H1 (cell line): ENCODE measurements around the gene PTPRT. TPM values are rescaled to one million over a fixed set of nuclear protein-coding genes. Genes with fewer than 3 reads are reported as not detected.
A peak's percentile ranks its signal among the peaks of the same experiment; 100 is the strongest.

Source experiments
- CTCF ChIA-PET: fragments of 300-600 bp; sonication (Branson Sonifier 250); formaldehyde crosslinking; loops from one replicate; lab custom pipeline; 2021; ENCODE audit not compliant: partially characterized antibody; lab: Charles Lee
- POLR2A ChIA-PET: fragments of 300-600 bp; sonication (Branson Sonifier 250); formaldehyde crosslinking; loops from one replicate; lab custom pipeline; 2021; ENCODE audit warnings: inconsistent platforms; ENCODE audit not compliant: partially characterized antibody; lab: Charles Lee
- DNase-seq, 2 experiments: peaks; one replicate each; pipeline versions ENCODE4 v3.0.0 to v3.0.0-alpha.2; 2010 to 2022; ENCODE audit warnings: low spot score in 2 of 2, low read depth in 1 of 2, mixed read lengths in 1 of 2
- FAIRE-seq: peaks from 2 replicates; lab custom pipeline; 2011; peaks lifted over from hg19 to GRCh38; lab: Jason Lieb, UNC
- H2AFZ ChIP-seq: 2 replicates; pipeline ENCODE4 v1.8.1; 2012; ENCODE audit warnings: low read length, inconsistent platforms
- H2AK5ac ChIP-seq: 2 replicates; pipeline ENCODE4 v1.6.1; 2013; ENCODE audit warnings: low read depth, low read length
- H2BK120ac ChIP-seq: replicated peaks from 2 replicates; pipeline ENCODE3; 2013; ENCODE audit warnings: low read depth, low read length, inconsistent platforms
- H2BK12ac ChIP-seq: 2 replicates; pipeline ENCODE4 v1.6.1; 2013; ENCODE audit warnings: low read depth, low read length
- H2BK15ac ChIP-seq: 2 replicates; pipeline ENCODE4 v1.6.1; 2013; ENCODE audit warnings: low read length
- H2BK20ac ChIP-seq: 2 replicates; pipeline ENCODE4 v1.6.1; 2013; ENCODE audit warnings: low read length
- H2BK5ac ChIP-seq: 2 replicates; pipeline ENCODE4 v1.6.1; 2013; ENCODE audit warnings: low read depth, low read length
- H3K14ac ChIP-seq: 2 replicates; pipeline ENCODE4 v1.6.1; 2013; ENCODE audit warnings: inconsistent platforms; ENCODE audit not compliant: insufficient read length
- H3K18ac ChIP-seq: 2 replicates; pipeline ENCODE4 v1.6.1; 2013; ENCODE audit warnings: low read length; ENCODE audit errors: extremely low read depth
- H3K23ac ChIP-seq: 2 replicates; pipeline ENCODE4 v1.6.1; 2013; ENCODE audit warnings: inconsistent platforms; ENCODE audit not compliant: insufficient read length
- H3K23me2 ChIP-seq: 2 replicates; pipeline ENCODE4 v1.6.1; 2013; ENCODE audit warnings: low read depth, low read length
- H3K27ac ChIP-seq: 2 replicates; pipeline ENCODE4 v1.6.1; 2011; ENCODE audit warnings: low read depth, low read length, inconsistent platforms
- H3K27me3 ChIP-seq, 4 experiments: replicated peaks in 1 of 4; 1 replicate in 1 of 4; 2 replicates in 3 of 4; pipeline versions ENCODE4 v1.6.1 to v1.8.1; 2011 to 2013; ENCODE audit warnings: low read length in 3 of 4, mild to moderate bottlenecking in 3 of 4, inconsistent platforms in 2 of 4, mixed read lengths in 2 of 4, moderate library complexity in 1 of 4; ENCODE audit not compliant: control insufficient read depth in 3 of 4, insufficient read depth in 3 of 4; ENCODE audit errors: extremely low read depth in 1 of 4
- H3K36me3 ChIP-seq, 4 experiments: 2 replicates each; pipeline versions ENCODE4 v1.6.1 to v1.8.1; 2011 to 2013; ENCODE audit warnings: mild to moderate bottlenecking in 4 of 4, low read length in 3 of 4, moderate library complexity in 2 of 4, control low read depth in 1 of 4, inconsistent platforms in 1 of 4; ENCODE audit not compliant: insufficient read depth in 4 of 4, control insufficient read depth in 2 of 4
- H3K4ac ChIP-seq: replicated peaks from 2 replicates; pipeline ENCODE3; 2013; ENCODE audit warnings: low read length, low read depth, mixed read lengths, inconsistent platforms; ENCODE audit not compliant: insufficient read length
- H3K4me1 ChIP-seq, 4 experiments: replicated peaks in 1 of 4; 1 replicate in 1 of 4; 2 replicates in 3 of 4; pipeline versions ENCODE4 v1.6.1 to v1.8.1; 2011 to 2013; ENCODE audit warnings: low read length in 3 of 4, inconsistent platforms in 2 of 4, mixed read lengths in 1 of 4; ENCODE audit not compliant: insufficient read depth in 4 of 4, control insufficient read depth in 3 of 4
- H3K4me2 ChIP-seq, 2 experiments: 2 replicates each; pipeline versions ENCODE4 v1.6.1 to v1.8.1; 2011 to 2013; ENCODE audit warnings: low read depth in 2 of 2, low read length in 2 of 2, control low read depth in 1 of 2, inconsistent platforms in 1 of 2, mild to moderate bottlenecking in 1 of 2; ENCODE audit not compliant: insufficient read depth in 1 of 2
- H3K4me3 ChIP-seq, 4 experiments: fragments of 200-600, 300-600 bp in 1 of 4; sonication (generic), shearing (Covaris generic), sonication (Bioruptor Twin) in 1 of 4; 2 replicates each; pipeline versions ENCODE4 v1.5.1 to v1.8.1; 2011 to 2016; ENCODE audit warnings: low read length in 4 of 4, low read depth in 3 of 4, control low read depth in 2 of 4, inconsistent platforms in 2 of 4, mild to moderate bottlenecking in 2 of 4, mixed read lengths in 1 of 4, moderate library complexity in 1 of 4; ENCODE audit not compliant: insufficient read depth in 2 of 4; ENCODE audit errors: extremely low read depth in 1 of 4
- H3K56ac ChIP-seq: replicated peaks from 2 replicates; pipeline ENCODE3; 2013; ENCODE audit warnings: low read depth, mild to moderate bottlenecking, mixed read lengths, low read length, inconsistent platforms; ENCODE audit not compliant: insufficient read length
- H3K79me1 ChIP-seq: 2 replicates; pipeline ENCODE4 v1.6.1; 2013; ENCODE audit warnings: low read depth, low read length, control low read depth
- H3K79me2 ChIP-seq, 2 experiments: 2 replicates each; pipeline versions ENCODE4 v1.6.1 to v1.8.1; 2012 to 2013; ENCODE audit warnings: low read length in 2 of 2, mild to moderate bottlenecking in 2 of 2, inconsistent platforms in 1 of 2; ENCODE audit not compliant: insufficient read depth in 2 of 2, control insufficient read depth in 1 of 2
- H3K9ac ChIP-seq, 4 experiments: replicated peaks in 1 of 4; 1 replicate in 1 of 4; 2 replicates in 3 of 4; pipeline versions ENCODE4 v1.6.1 to v1.8.1; 2011 to 2013; ENCODE audit warnings: low read depth in 3 of 4, low read length in 3 of 4, control low read depth in 2 of 4, mild to moderate bottlenecking in 2 of 4, moderate library complexity in 2 of 4, inconsistent platforms in 1 of 4; ENCODE audit errors: extremely low read depth in 1 of 4
- H3K9me3 ChIP-seq, 2 experiments: 2 replicates each; pipeline versions ENCODE4 v1.6.1 to v1.8.1; 2012 to 2013; ENCODE audit warnings: mild to moderate bottlenecking in 2 of 2, moderate library complexity in 2 of 2, control low read depth in 1 of 2, inconsistent platforms in 1 of 2, low read depth in 1 of 2, low read length in 1 of 2, mixed read lengths in 1 of 2; ENCODE audit not compliant: insufficient read depth in 2 of 2
- H4K20me1 ChIP-seq, 2 experiments: replicated peaks in 1 of 2; 2 replicates each; pipeline versions ENCODE3 to v1.8.1; 2011 to 2013; ENCODE audit warnings: inconsistent platforms in 2 of 2, low read length in 2 of 2, mild to moderate bottlenecking in 1 of 2; ENCODE audit not compliant: insufficient read depth in 2 of 2, control insufficient read depth in 1 of 2
- H4K5ac ChIP-seq: 2 replicates; pipeline ENCODE4 v1.6.1; 2013; ENCODE audit warnings: low read length, low read depth, mixed read lengths, inconsistent platforms; ENCODE audit not compliant: insufficient read length
- H4K8ac ChIP-seq: 2 replicates; pipeline ENCODE4 v1.8.0; 2013; ENCODE audit warnings: mild to moderate bottlenecking, moderate library complexity, low read length, inconsistent platforms; ENCODE audit not compliant: insufficient read depth; ENCODE audit errors: extremely low read depth
- H4K91ac ChIP-seq: replicated peaks from 2 replicates; pipeline ENCODE3; 2013; ENCODE audit warnings: low read length, mixed read lengths, inconsistent platforms; ENCODE audit not compliant: insufficient read length
- ASH2L ChIP-seq: fragments of 200-600, 300-600 bp; sonication (generic); IDR thresholded peaks from one replicate; pipeline ENCODE4 v1.7.1; 2017; ENCODE audit warnings: low read length
- BRCA1 ChIP-seq: IDR thresholded peaks from 2 replicates; pipeline ENCODE4 v1.6.1; 2012; ENCODE audit warnings: low read depth, low read length, improper control_type of control experiment
- CTCF ChIP-seq, 3 experiments: IDR thresholded peaks; 1 replicate in 2 of 3; 2 replicates in 1 of 3; pipeline versions ENCODE4 v1.5.1 to v1.6.1; 2011; ENCODE audit warnings: low read length in 3 of 3, mild to moderate bottlenecking in 3 of 3, inconsistent platforms in 2 of 3, low read depth in 1 of 3, moderate library complexity in 1 of 3; ENCODE audit not compliant: insufficient read depth in 1 of 3; ENCODE audit errors: control extremely low read depth in 1 of 3
- GTF2F1 ChIP-seq: IDR thresholded peaks from 2 replicates; pipeline ENCODE4 v1.6.1; 2012; ENCODE audit warnings: low read depth, low read length, improper control_type of control experiment, borderline replicate concordance
- HDAC6 ChIP-seq: IDR thresholded peaks from one replicate; pipeline ENCODE4 v1.7.1; 2012; ENCODE audit warnings: low read depth, mild to moderate bottlenecking, inconsistent platforms, low read length, moderate library complexity
- POU5F1 ChIP-seq: IDR thresholded peaks from 2 replicates; pipeline ENCODE4 v1.6.1; 2011; ENCODE audit warnings: low read depth, mild to moderate bottlenecking, low read length, moderate library complexity
- RAD21 ChIP-seq, 2 experiments: IDR thresholded peaks in 1 of 2; conservative IDR thresholded peaks in 1 of 2; 2 replicates each; pipeline ENCODE4 v1.6.1; 2011; ENCODE audit warnings: low read depth in 2 of 2, low read length in 2 of 2, improper control_type of control experiment in 1 of 2, inconsistent platforms in 1 of 2, mild to moderate bottlenecking in 1 of 2, moderate library complexity in 1 of 2
- RNF2 ChIP-seq: fragments of 200-900, 300-1000 bp; sonication (generic); IDR thresholded peaks from 2 replicates; pipeline ENCODE4 v1.7.1; 2016; ENCODE audit warnings: borderline replicate concordance, low read depth, mild to moderate bottlenecking, antibody characterized with exemption, low read length; ENCODE audit not compliant: poor library complexity, severe bottlenecking; ENCODE audit errors: missing control alignments
- SIN3A ChIP-seq, 2 experiments: IDR thresholded peaks in 1 of 2; conservative IDR thresholded peaks in 1 of 2; 2 replicates each; pipeline ENCODE4 v1.6.1; 2011 to 2012; ENCODE audit warnings: low read length in 2 of 2, improper control_type of control experiment in 1 of 2, low read depth in 1 of 2, mild to moderate bottlenecking in 1 of 2
- SIRT6 ChIP-seq: IDR thresholded peaks from one replicate; pipeline ENCODE4 v1.7.1; 2012; ENCODE audit warnings: low read length, inconsistent platforms
- TEAD4 ChIP-seq: IDR thresholded peaks from 2 replicates; pipeline ENCODE4 v1.6.1; 2012; ENCODE audit warnings: low read depth, low read length, inconsistent platforms, mixed read lengths
- WGBS, 2 experiments: shearing (Covaris generic) in 1 of 2; methylation state at CpG; one replicate each; pipeline versions ENCODE4 v1.1.6 to v1.1.7; 2013 to 2015; ENCODE audit warnings: low lambda C conversion rate in 2 of 2, mixed read lengths in 2 of 2, inconsistent platforms in 1 of 2, low coverage in 1 of 2, missing lambda C conversion rate in 1 of 2; ENCODE audit not compliant: insufficient replicate concordance in 2 of 2, insufficient coverage in 1 of 2, insufficient read length in 1 of 2; ENCODE audit errors: extremely low coverage in 1 of 2, missing lambda C conversion rate in 1 of 2; 5-methylcytosine and 5-hydroxymethylcytosine counted together
- polyA plus RNA-seq, 7 experiments: library from polyadenylated mRNA; depleted of rRNA in 3 of 7; stranded (reverse) in 5 of 7; unstranded in 2 of 7; fragments of >200 nt in 5 of 7; fragments of 200-250 nt in 2 of 7; gene quantifications; 1 replicate in 5 of 7; 2 replicates in 1 of 7; 4 replicates in 1 of 7; pipeline versions ENCODE4 v1.2.1 to v1.2.3, GENCODE V29; 2011 to 2013; ENCODE audit warnings: missing spikeins in 2 of 7, mixed read lengths in 2 of 7
- total RNA-seq: library from RNA; stranded (reverse); fragmentation: NEBNext Ultra II Directional; extraction: Animal tissue kit (Norgen Biotek cat#: 25700); gene quantifications from 2 replicates; pipeline ENCODE4 v1.2.1, GENCODE V29; 2021

The PTPRT gene
- total and polyA plus RNA-seq, 2 of the 8 experiments (the other 6 are each of a cell fraction or from before 2014, with no cell fraction given), result 0.33 to 1.8 TPM

- no peaks in the 10 kb centered on the region for H3K36me3 ChIP-seq
- no peaks in the 10 kb centered on the region; a peak in 1 of 4 replicates for H3K9me3 ChIP-seq
- H3K23ac ChIP-seq, result no peak overlapping the region
- H3K79me1 ChIP-seq, result no peaks in the 10 kb centered on the region
- no peak overlapping the region for H3K27ac ChIP-seq
- H3K4me1 ChIP-seq, result no peaks in the 10 kb centered on the region
- no peak overlapping the region for H2BK12ac ChIP-seq
- H3K14ac ChIP-seq, result no peak overlapping the region
- H2BK20ac ChIP-seq, result no peak overlapping the region
- H4K91ac ChIP-seq, result no peak overlapping the region
- H3K79me2 ChIP-seq, result no peaks in the 10 kb centered on the region
- no peak overlapping the region for H2BK15ac ChIP-seq
- H3K4me2 ChIP-seq, result no peak overlapping the region
- H3K56ac ChIP-seq, result no peak overlapping the region
- no peak overlapping the region for H3K9ac ChIP-seq
- no peaks in the 10 kb centered on the region for H3K23me2 ChIP-seq
- no peak overlapping the region for H2BK120ac ChIP-seq
- no peak overlapping the region for H2AFZ ChIP-seq
- H4K20me1 ChIP-seq, result no peaks in the 10 kb centered on the region
- no peak overlapping the region for H3K4ac ChIP-seq
- ChIA-PET CTCF (interaction anchor here (0.8 to 1.8 kb wide), 16 partner anchors 9 to 721 kb away, joined by 3 to 12 read pairs (median 4); no protein-coding TSS in a partner anchor), POLR2A (no interaction called here)
- H2AK5ac ChIP-seq, result no peak overlapping the region
- H2BK5ac ChIP-seq, result no peak overlapping the region
- H3K27me3 ChIP-seq, result no peaks in the 10 kb centered on the region
- WGBS, 2 experiments, result 48% methylated on average over 3 of the region's 3 CpGs; no CpG with 5 or more reads in 1 of the 2 experiments
- H3K18ac ChIP-seq, result no peak overlapping the region
- H4K5ac ChIP-seq, result no peak overlapping the region
- FAIRE-seq (peak; percentile 88), DNase-seq (peak in 1 of 2 experiments; percentile 7)
- no peak overlapping the region for H4K8ac ChIP-seq
- no peak overlapping the region for H3K4me3 ChIP-seq
- TF ChIP-seq SIN3A (conservative IDR thresholded peaks at IDR 0.05 in 1 of 2, IDR thresholded peaks at IDR 0.05 in 1 of 2; ENCODE audit: low read depth in 1 of 2, low read length in 2 of 2) (no peak), GTF2F1 (no peak), TEAD4 (no peak), CTCF (IDR thresholded peaks at IDR 0.05; ENCODE audit: control extremely low read depth in 1 of 3, insufficient read depth in 1 of 3, low read depth in 1 of 3, low read length in 3 of 3) (peak; percentile 55 to 80 (median 58)), RNF2 (no peak), RAD21 (IDR thresholded peaks at IDR 0.05 in 1 of 2, conservative IDR thresholded peaks at IDR 0.05 in 1 of 2; ENCODE audit: low read depth in 2 of 2, low read length in 2 of 2) (peak; percentile 64), BRCA1 (no peak), POU5F1 (no peak), HDAC6 (no peak), SIRT6 (no peak), ASH2L (no peak)
These were observed 510.8 kb downstream of the PTPRT start for GRCh38 chr20:42678895-42679294.
